ENCODE measurements around the gene FBLN1. TPM values are rescaled to one million over a fixed set of nuclear protein-coding genes. Genes with fewer than 3 reads are reported as not detected.

The FBLN1 gene
- total and polyA plus RNA-seq, 2 of the 13 experiments (the other 11 are each of a cell fraction or from before 2014, with no cell fraction given): 37.3 to 103 TPM

DNA sequence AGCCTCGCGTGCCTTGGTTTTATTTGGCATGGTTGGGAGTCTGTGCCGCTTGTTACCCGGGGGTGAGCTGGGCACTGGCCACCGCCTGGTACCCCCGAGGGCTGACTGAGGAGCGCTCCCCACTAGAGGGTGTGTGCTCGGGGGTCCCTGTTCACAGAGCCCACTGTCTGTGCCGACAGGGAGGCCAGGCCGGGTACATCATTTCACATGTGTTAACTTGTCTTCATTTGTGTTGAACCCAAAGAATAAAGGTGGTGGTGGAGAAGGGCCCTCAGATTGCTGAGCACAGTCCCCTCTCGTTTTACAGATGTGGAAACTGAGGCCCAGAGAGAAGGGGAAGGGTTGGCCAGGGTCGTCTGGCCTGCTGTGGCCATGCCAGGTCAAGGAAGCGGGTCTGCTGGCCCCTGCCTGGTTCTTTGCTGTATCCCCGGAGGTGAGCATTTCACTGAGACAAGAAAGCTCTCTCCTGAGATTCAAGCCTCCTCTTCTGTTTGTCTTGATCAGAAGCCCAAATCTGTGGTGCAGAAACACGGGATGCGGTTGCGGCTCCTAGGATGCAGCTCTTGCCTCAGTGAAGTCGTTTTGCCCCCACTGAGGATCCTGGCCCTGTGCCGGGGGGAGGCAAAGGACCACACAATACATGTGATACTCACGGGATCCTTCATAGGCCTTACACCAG is 60.8 kb downstream of the FBLN1 start (continued):
- TF ChIP-seq ASH2L (IDR thresholded peaks at IDR 0.05; ENCODE audit: insufficient read length, low read depth, low read length) (no peak), ZNF207 (IDR thresholded peaks at IDR 0.05; ENCODE audit: borderline replicate concordance) (no peak)

- H3K9ac ChIP-seq (ENCODE audit: insufficient read depth, low read depth, low read length): no peak overlapping the region
- ATAC-seq (no peak), FAIRE-seq (no peak), DNase-seq (ENCODE audit: low spot score) (no peak)
- H3K4me2 ChIP-seq (ENCODE audit: low read depth, low read length): no peak overlapping the region
- TF ChIP-seq RARG (CRISPR knock-in tag; IDR thresholded peaks at IDR 0.05; ENCODE audit: low read depth): no peak
- no peak for TF ChIP-seq ZNF256 (CRISPR knock-in tag; conservative IDR thresholded peaks at IDR 0.05)
- TF ChIP-seq MLLT10 (CRISPR knock-in tag; IDR thresholded peaks at IDR 0.05): no peak
- no peak for TF ChIP-seq ZNF704 (CRISPR knock-in tag; IDR thresholded peaks at IDR 0.05; ENCODE audit: borderline replicate concordance)
- TF ChIP-seq AGO1 (IDR thresholded peaks at IDR 0.05; ENCODE audit: low read depth, low read length, poor library complexity, severe bottlenecking): no peak
- no peak for TF ChIP-seq ZNF124 (CRISPR knock-in tag; IDR thresholded peaks at IDR 0.05)
- TF ChIP-seq MTA3 (CRISPR knock-in tag; IDR thresholded peaks at IDR 0.05): no peak
- no peak for TF ChIP-seq MTF2 (CRISPR knock-in tag; IDR thresholded peaks at IDR 0.05; ENCODE audit: borderline replicate concordance)
- TF ChIP-seq POLR2G (IDR thresholded peaks at IDR 0.05; ENCODE audit: low read depth, low read length): no peak
- no peak for TF ChIP-seq FOSL2 (CRISPR knock-in tag; IDR thresholded peaks at IDR 0.05)
- no peak for TF ChIP-seq ZNF160 (CRISPR knock-in tag; IDR thresholded peaks at IDR 0.05)
- TF ChIP-seq, protein P1, sequence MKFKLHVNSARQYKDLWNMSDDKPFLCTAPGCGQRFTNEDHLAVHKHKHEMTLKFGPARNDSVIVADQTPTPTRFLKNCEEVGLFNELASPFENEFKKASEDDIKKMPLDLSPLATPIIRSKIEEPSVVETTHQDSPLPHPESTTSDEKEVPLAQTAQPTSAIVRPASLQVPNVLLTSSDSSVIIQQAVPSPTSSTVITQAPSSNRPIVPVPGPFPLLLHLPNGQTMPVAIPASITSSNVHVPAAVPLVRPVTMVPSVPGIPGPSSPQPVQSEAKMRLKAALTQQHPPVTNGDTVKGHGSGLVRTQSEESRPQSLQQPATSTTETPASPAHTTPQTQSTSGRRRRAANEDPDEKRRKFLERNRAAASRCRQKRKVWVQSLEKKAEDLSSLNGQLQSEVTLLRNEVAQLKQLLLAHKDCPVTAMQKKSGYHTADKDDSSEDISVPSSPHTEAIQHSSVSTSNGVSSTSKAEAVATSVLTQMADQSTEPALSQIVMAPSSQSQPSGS (CRISPR knock-in tag; IDR thresholded peaks at IDR 0.05): no peak
- TF ChIP-seq, protein P2, sequence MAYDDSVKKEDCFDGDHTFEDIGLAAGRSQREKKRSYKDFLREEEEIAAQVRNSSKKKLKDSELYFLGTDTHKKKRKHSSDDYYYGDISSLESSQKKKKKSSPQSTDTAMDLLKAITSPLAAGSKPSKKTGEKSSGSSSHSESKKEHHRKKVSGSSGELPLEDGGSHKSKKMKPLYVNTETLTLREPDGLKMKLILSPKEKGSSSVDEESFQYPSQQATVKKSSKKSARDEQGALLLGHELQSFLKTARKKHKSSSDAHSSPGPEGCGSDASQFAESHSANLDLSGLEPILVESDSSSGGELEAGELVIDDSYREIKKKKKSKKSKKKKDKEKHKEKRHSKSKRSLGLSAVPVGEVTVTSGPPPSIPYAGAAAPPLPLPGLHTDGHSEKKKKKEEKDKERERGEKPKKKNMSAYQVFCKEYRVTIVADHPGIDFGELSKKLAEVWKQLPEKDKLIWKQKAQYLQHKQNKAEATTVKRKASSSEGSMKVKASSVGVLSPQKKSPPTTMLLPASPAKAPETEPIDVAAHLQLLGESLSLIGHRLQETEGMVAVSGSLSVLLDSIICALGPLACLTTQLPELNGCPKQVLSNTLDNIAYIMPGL (CRISPR knock-in tag; IDR thresholded peaks at IDR 0.05; ENCODE audit: borderline replicate concordance in 1 of 2, low read depth in 1 of 2): no peak
- no peak for TF ChIP-seq ZNF549 (CRISPR knock-in tag; IDR thresholded peaks at IDR 0.05)
- TF ChIP-seq RFXAP (CRISPR knock-in tag; IDR thresholded peaks at IDR 0.05; ENCODE audit: borderline replicate concordance): no peak
- no peaks in the 10 kb centered on the region for H3K4me1 ChIP-seq (ENCODE audit: insufficient read depth, low read length)
- in situ Hi-C loops (cut with HindIII; ENCODE audit: extremely low pct_ligation_motif_present, low pct_unique_long_range_greater_than_20kb) (no loop called here), intact Hi-C loops (cut with micrococcal nuclease; ENCODE audit: unreplicated experiment) (no loop called here)
- no TSS peak for BruUV-seq (replicated peaks)
- peaks cover 2 to 5% of the 10 kb centered on the region in 2 experiments; a peak in 1 of 5 replicates for H3K36me3 ChIP-seq (replicated peaks in 1 of 2; ENCODE audit: control insufficient read depth in 1 of 2, insufficient read depth in 2 of 2, low read length in 2 of 2)
- POLR2A ChIA-PET: no interaction called here
- 96% methylated on average over 13 of the region's 13 CpGs for WGBS (ENCODE audit: low lambda C conversion rate)
- CTCF ChIA-PET (ENCODE audit: low intra/inter-chr PET ratio, low total read pairs): no interaction called here
- H2AFZ ChIP-seq (ENCODE audit: low read length): no peak overlapping the region
- no peak overlapping the region for H3K27ac ChIP-seq (ENCODE audit: extremely low read length, insufficient read depth, low read length)
- H4K20me1 ChIP-seq (ENCODE audit: insufficient read depth, low read length): no peaks in the 10 kb centered on the region
- H3K27me3 ChIP-seq (ENCODE audit: control insufficient read depth in 1 of 2, insufficient read depth in 2 of 2, low read length in 2 of 2): no peaks in the 10 kb centered on the region
- no peaks in the 10 kb centered on the region for H3K79me2 ChIP-seq (ENCODE audit: insufficient read depth, low read length)
- no peak overlapping the region for H3K4me3 ChIP-seq (replicated peaks in 1 of 3; ENCODE audit: insufficient read depth in 1 of 3, low read depth in 2 of 3, low read length in 3 of 3)
- H3K9me3 ChIP-seq (ENCODE audit: low read length): 0 out of 2 replicates have a peak, but pooled peaks cover 2% of the 10 kb centered on the region
Measured at GRCh38 chr22:45564349-45565030, 61.8 kb downstream of the FBLN1 start.

All from HepG2 (cell line).